ENCODE data around the gene RNF25. TPM values are rescaled to one million over a fixed set of nuclear protein-coding genes. Genes with fewer than 3 reads are reported as not detected.

Gene RNF25
- total and polyA plus RNA-seq, 7 experiments from 2014 or later, result 12.6 to 33.4 (median 28.3) TPM

DNA sequence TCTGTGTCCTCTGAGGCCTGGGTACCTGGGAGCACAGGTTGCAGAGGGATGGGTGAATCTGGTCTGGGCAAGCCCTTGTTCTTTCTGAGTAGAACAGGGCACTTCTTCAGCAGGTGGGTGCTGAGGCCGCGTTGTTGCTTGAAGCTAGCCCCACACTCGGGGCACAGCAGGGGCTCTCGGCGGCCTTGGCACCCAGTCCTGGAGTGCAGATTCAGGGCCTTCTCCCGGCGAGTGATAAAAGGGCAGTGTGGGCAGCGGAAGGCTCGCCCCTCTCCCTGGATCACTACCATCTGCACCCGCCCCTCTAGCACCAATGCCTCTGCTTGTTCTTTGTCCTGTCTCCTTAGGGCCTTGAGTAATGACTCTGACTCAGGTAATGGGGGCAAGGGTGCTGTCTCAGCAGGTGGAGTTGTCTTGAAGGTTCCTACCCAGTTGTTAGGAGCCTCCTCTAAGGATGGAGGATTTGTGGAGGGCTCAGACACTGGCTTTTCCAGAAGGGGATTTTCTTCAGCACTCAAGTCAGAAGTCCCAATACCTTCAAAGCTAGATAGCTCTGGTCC, 28.0 kb downstream of the RNF25 start:
- ATAC-seq (no peak), DNase-seq (no peak)
- H3K4me1 Mint-ChIP-seq, result peaks cover 0 to 14% (median 12%) of the 10 kb centered on the region in 7 donors
- Histone ChIP-seq H3K27me3 (ENCODE audit: control insufficient read depth in 2 of 2, insufficient read depth in 2 of 2, low read length in 2 of 2) (no peaks in the 10 kb centered on the region), H3K4me1 (ENCODE audit: control insufficient read depth in 2 of 2, insufficient read depth in 2 of 2, low read length in 2 of 2) (peaks cover 0 to 7% of the 10 kb centered on the region in 2 donors), H3K27ac (ENCODE audit: low read depth, low read length) (no peak overlapping the region), H3K36me3 (ENCODE audit: control insufficient read depth in 2 of 3, insufficient read depth in 3 of 3, low read length in 3 of 3) (peaks cover 24 to 78% (median 40%) of the 10 kb centered on the region in 3 experiments), H3K4me3 (ENCODE audit: low read length) (no peak overlapping the region), H3K9me3 (ENCODE audit: control insufficient read depth in 2 of 3, low read length in 3 of 3) (no peaks in the 10 kb centered on the region)
- ChIA-PET POLR2A (no interaction called here), CTCF (interaction anchor here (1.1 kb wide), 1 partner anchor 335 kb away, joined by 10 read pairs; no protein-coding TSS in a partner anchor)
- no peak overlapping the region for H3K4me3 Mint-ChIP-seq
- peaks cover 5 to 36% (median 22%) of the 10 kb centered on the region in 5 donors for H3K36me3 Mint-ChIP-seq
- H3K27ac Mint-ChIP-seq, result no peak overlapping the region
- no peaks in the 10 kb centered on the region for H3K27me3 Mint-ChIP-seq
- intact Hi-C loops (cut with micrococcal nuclease), result no loop called here
- H3K9me3 Mint-ChIP-seq, result no peaks in the 10 kb centered on the region

- ATAC-seq, result no peak
- Mint-ChIP-seq H3K4me1 (peaks cover 0 to 5% (median 4%) of the 10 kb centered on the region in 7 donors), H3K36me3 (peaks cover 5 to 38% (median 15%) of the 10 kb centered on the region in 5 donors), H3K27ac (no peak overlapping the region), H3K9me3 (no peaks in the 10 kb centered on the region), H3K4me3 (no peak overlapping the region), H3K27me3 (no peaks in the 10 kb centered on the region)
- POLR2A ChIA-PET, result interaction anchor here (1.2 kb wide), 1 partner anchor 16 kb away, joined by 3 read pairs; the partner anchor contains the start of genes BCS1L and ZNF142
- no peaks in the 10 kb centered on the region for H3K27me3 ChIP-seq (ENCODE audit: control insufficient read depth in 2 of 2, insufficient read depth in 2 of 2, low read length in 2 of 2)
- CTCF ChIA-PET, result no interaction called here
- H3K9me3 ChIP-seq (ENCODE audit: control insufficient read depth in 2 of 3, low read length in 3 of 3), result no peaks in the 10 kb centered on the region
- H3K36me3 ChIP-seq (ENCODE audit: control insufficient read depth in 2 of 3, insufficient read depth in 3 of 3, low read length in 3 of 3), result peaks cover 28 to 78% (median 34%) of the 10 kb centered on the region in 3 experiments
- no peak overlapping the region for H3K4me3 ChIP-seq (ENCODE audit: low read length)
- H3K27ac ChIP-seq (ENCODE audit: low read depth, low read length), result no peak overlapping the region
- peaks cover 0 to 1% of the 10 kb centered on the region in 2 donors for H3K4me1 ChIP-seq (ENCODE audit: control insufficient read depth in 2 of 2, insufficient read depth in 2 of 2, low read length in 2 of 2)
- intact Hi-C loops (cut with micrococcal nuclease), result no loop called here
- DNase-seq, result no peak
Measured at GRCh38 chr2:218642786-218643185, 29.0 kb downstream of the RNF25 start.

DNA sequence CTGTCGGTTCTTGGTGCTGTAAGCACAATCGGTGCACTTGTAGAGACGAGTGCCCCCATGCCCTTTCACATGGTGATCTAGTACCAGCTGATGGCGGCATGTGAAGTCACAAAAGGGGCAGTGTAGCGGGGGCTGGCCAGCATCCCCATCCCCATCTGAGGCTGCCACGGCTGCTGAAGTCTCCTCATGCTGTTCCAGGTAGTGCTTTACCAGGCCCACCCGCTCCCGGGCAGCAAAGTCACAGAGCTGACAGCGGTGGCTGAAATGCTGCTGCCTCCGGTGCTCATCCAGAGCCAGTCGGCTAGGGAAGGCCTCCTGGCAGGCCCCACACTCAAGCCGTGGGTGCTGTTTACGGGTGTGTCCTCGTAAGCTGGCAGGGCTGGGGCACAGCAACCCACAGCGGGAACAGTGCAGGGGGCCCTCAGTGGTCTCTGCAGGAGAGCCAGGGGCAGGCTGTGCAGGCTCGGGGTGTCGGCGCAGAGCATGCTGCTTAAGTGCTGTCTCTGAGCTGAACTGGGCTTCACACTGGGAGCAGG, 29.6 kb downstream of the RNF25 start:
- Histone ChIP-seq H3K9me3 (ENCODE audit: control insufficient read depth in 2 of 3, low read length in 3 of 3) (no peaks in the 10 kb centered on the region), H3K4me3 (ENCODE audit: low read length) (no peak overlapping the region), H3K27me3 (ENCODE audit: control insufficient read depth in 2 of 2, insufficient read depth in 2 of 2, low read length in 2 of 2) (no peaks in the 10 kb centered on the region), H3K4me1 (ENCODE audit: control insufficient read depth in 2 of 2, insufficient read depth in 2 of 2, low read length in 2 of 2) (no peaks in the 10 kb centered on the region), H3K36me3 (ENCODE audit: control insufficient read depth in 2 of 3, insufficient read depth in 3 of 3, low read length in 3 of 3) (peaks cover 32 to 84% (median 34%) of the 10 kb centered on the region in 3 experiments), H3K27ac (ENCODE audit: low read depth, low read length) (no peak overlapping the region)
- intact Hi-C loops (cut with micrococcal nuclease), result no loop called here
- Mint-ChIP-seq H3K4me3 (no peak overlapping the region), H3K4me1 (no peaks in the 10 kb centered on the region), H3K27ac (no peak overlapping the region), H3K27me3 (no peaks in the 10 kb centered on the region), H3K9me3 (no peaks in the 10 kb centered on the region), H3K36me3 (peaks cover 8 to 39% (median 21%) of the 10 kb centered on the region in 5 donors)
- POLR2A ChIA-PET, result interaction anchor here (1.2 kb wide), 1 partner anchor 17 kb away, joined by 3 read pairs; the partner anchor contains the start of genes BCS1L and ZNF142
- CTCF ChIA-PET, result no interaction called here
- ATAC-seq, result no peak
- DNase-seq, result no peak

DNA sequence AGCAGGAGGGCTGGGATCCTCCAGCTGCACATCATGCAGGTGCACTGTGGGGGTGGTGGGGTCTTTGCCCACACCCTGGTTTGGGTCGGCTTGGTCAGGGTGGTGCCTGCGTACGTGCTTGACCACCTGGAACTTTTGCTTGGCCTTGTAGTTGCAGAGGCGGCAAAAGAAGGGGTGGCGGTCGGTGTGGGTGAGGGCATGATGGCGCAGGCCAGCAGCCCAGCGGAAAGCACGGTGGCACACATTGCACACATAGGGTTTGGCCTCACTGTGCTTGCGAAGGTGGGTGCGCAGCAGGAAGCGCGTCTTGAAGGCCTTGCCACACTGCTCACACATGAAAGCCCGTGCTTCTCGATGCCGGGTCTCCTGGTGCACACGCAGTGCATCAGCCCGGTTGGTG, 33.4 kb downstream of the RNF25 start:
- Histone ChIP-seq H3K9me3 (ENCODE audit: control insufficient read depth in 2 of 3, low read length in 3 of 3) (no peaks in the 10 kb centered on the region), H3K27me3 (ENCODE audit: control insufficient read depth in 2 of 2, insufficient read depth in 2 of 2, low read length in 2 of 2) (no peaks in the 10 kb centered on the region), H3K27ac (ENCODE audit: low read depth, low read length) (no peak overlapping the region), H3K36me3 (ENCODE audit: control insufficient read depth in 2 of 3, insufficient read depth in 3 of 3, low read length in 3 of 3) (peaks cover 20 to 86% (median 28%) of the 10 kb centered on the region in 3 experiments), H3K4me1 (ENCODE audit: control insufficient read depth in 2 of 2, insufficient read depth in 2 of 2, low read length in 2 of 2) (no peaks in the 10 kb centered on the region), H3K4me3 (ENCODE audit: low read length) (no peak overlapping the region)
- no peaks in the 10 kb centered on the region for H3K27me3 Mint-ChIP-seq
- DNase-seq (no peak), ATAC-seq (no peak)
- H3K36me3 Mint-ChIP-seq, result peaks cover 18 to 57% (median 21%) of the 10 kb centered on the region in 5 donors
- no peaks in the 10 kb centered on the region for H3K9me3 Mint-ChIP-seq
- no peak overlapping the region for H3K27ac Mint-ChIP-seq
- POLR2A ChIA-PET, result no interaction called here
- H3K4me3 Mint-ChIP-seq, result no peak overlapping the region
- intact Hi-C loops (cut with micrococcal nuclease), result no loop called here
- CTCF ChIA-PET, result no interaction called here
- no peaks in the 10 kb centered on the region for H3K4me1 Mint-ChIP-seq

DNA sequence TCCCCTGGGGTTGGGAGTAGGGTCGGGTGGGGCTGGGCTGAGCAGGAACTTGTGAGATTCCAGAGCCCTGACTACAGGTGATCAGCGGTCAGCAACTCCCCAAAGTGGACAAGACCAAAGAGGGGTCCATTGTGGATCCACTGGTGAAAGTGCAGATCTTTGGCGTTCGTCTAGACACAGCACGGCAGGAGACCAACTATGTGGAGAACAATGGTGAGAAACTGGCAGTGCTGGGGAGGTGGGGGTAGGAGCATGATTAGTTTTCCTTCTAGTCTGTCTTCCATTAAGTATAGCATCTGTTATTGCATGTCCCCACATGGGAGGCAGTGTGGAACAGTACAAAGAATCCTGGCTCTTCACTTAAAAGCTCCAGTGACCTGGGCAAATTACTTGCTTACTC, 36.1 kb downstream of the RNF25 start:
- H3K36me3 ChIP-seq (ENCODE audit: control insufficient read depth in 2 of 3, insufficient read depth in 3 of 3, low read length in 3 of 3), result peaks cover 17 to 65% (median 28%) of the 10 kb centered on the region in 3 experiments
- no peak for DNase-seq
- no peak overlapping the region for H3K27ac ChIP-seq (ENCODE audit: low read depth, low read length)
- Mint-ChIP-seq H3K27ac (peak overlapping the region in 1 of 9 donors; percentile 43), H3K4me1 (peaks cover 0 to 3% (median 0%) of the 10 kb centered on the region in 7 donors), H3K27me3 (no peaks in the 10 kb centered on the region), H3K9me3 (no peaks in the 10 kb centered on the region), H3K36me3 (peaks cover 18 to 54% (median 21%) of the 10 kb centered on the region in 5 donors), H3K4me3 (no peak overlapping the region)
- no peaks in the 10 kb centered on the region for H3K27me3 ChIP-seq (ENCODE audit: control insufficient read depth in 2 of 2, insufficient read depth in 2 of 2, low read length in 2 of 2)
- H3K4me3 ChIP-seq (ENCODE audit: low read length), result no peak overlapping the region
- CTCF ChIA-PET, result no interaction called here
- intact Hi-C loops (cut with micrococcal nuclease), result no loop called here
- no peaks in the 10 kb centered on the region for H3K4me1 ChIP-seq (ENCODE audit: control insufficient read depth in 2 of 2, insufficient read depth in 2 of 2, low read length in 2 of 2)
- H3K9me3 ChIP-seq (ENCODE audit: control insufficient read depth in 2 of 3, low read length in 3 of 3), result no peaks in the 10 kb centered on the region
- POLR2A ChIA-PET, result no interaction called here
- ATAC-seq, result no peak

GRCh38 chr2:218631837-218632236, 40.0 kb downstream of the RNF25 start:
- CTCF ChIA-PET, result no interaction called here

More at GRCh38 chr2:218631837-218632236, 40.0 kb downstream of the RNF25 start:
- H3K36me3 Mint-ChIP-seq, result peaks cover 3 to 28% (median 9%) of the 10 kb centered on the region in 5 donors
- H3K4me3 ChIP-seq (ENCODE audit: low read length), result no peak overlapping the region
- DNase-seq (no peak), ATAC-seq (no peak)
- intact Hi-C loops (cut with micrococcal nuclease), result no loop called here
- H3K9me3 Mint-ChIP-seq, result no peaks in the 10 kb centered on the region
- no peaks in the 10 kb centered on the region for H3K4me1 ChIP-seq (ENCODE audit: control insufficient read depth in 2 of 2, insufficient read depth in 2 of 2, low read length in 2 of 2)
- no peaks in the 10 kb centered on the region for H3K9me3 ChIP-seq (ENCODE audit: control insufficient read depth in 2 of 3, low read length in 3 of 3)
- no peak overlapping the region for H3K4me3 Mint-ChIP-seq
- no peak overlapping the region for H3K27ac ChIP-seq (ENCODE audit: low read depth, low read length)
- H3K27me3 ChIP-seq (ENCODE audit: control insufficient read depth in 2 of 2, insufficient read depth in 2 of 2, low read length in 2 of 2), result no peaks in the 10 kb centered on the region
- H3K36me3 ChIP-seq (ENCODE audit: control insufficient read depth in 2 of 3, insufficient read depth in 3 of 3, low read length in 3 of 3), result peaks cover 0 to 29% (median 7%) of the 10 kb centered on the region in 3 experiments
- no peak overlapping the region for H3K27ac Mint-ChIP-seq
- H3K4me1 Mint-ChIP-seq, result peaks cover 0 to 3% (median 0%) of the 10 kb centered on the region in 7 donors
- POLR2A ChIA-PET, result interaction anchor here (1.4 kb wide), 1 partner anchor 21 kb away, joined by 5 read pairs; no protein-coding TSS in a partner anchor
- H3K27me3 Mint-ChIP-seq, result no peaks in the 10 kb centered on the region

All from naive thymus-derived CD4-positive, alpha-beta T cell (primary cell).